Measurements from ENCODE around the gene ZIM2. TPM values are rescaled to one million over a fixed set of nuclear protein-coding genes. Genes with fewer than 3 reads are reported as not detected.
"Not testable (repeated sequence)": the region's sequence is repeated elsewhere in the genome, so short reads cannot be mapped to it uniquely, and the experiment has no call there.

ZIM2 gene
- total RNA-seq, 2 donors from 2014 or later: not detected

DNA sequence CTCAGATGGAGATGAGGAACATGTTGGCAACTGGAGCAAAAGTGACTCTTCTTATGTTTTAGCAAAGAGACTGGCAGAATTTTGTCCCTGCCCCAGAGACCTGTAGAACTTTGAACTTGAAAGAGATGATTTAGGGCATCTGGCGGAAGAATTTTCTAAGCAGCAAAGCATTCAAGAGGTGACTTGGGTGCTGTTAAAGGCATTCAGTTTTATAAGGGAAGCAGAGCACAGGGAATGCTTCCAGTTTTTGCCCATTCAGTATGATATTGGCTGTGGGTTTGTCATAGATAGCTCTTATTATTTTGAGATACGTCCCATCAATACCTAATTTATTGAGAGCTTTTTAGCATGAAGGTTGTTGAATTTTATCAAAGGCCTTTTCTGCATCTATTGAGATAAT lies 11.8 kb upstream of the ZIM2 start:
- DNase-seq (ENCODE audit: low spot score in 2 of 2); H3K27ac Mint-ChIP-seq; ATAC-seq: not testable (repeated sequence)
- Mint-ChIP-seq H3K9me3 (peaks cover 36 to 42% of the 10 kb centered on the region in 2 donors), H3K36me3 (peaks cover 18 to 34% of the 10 kb centered on the region in 2 donors)

DNA sequence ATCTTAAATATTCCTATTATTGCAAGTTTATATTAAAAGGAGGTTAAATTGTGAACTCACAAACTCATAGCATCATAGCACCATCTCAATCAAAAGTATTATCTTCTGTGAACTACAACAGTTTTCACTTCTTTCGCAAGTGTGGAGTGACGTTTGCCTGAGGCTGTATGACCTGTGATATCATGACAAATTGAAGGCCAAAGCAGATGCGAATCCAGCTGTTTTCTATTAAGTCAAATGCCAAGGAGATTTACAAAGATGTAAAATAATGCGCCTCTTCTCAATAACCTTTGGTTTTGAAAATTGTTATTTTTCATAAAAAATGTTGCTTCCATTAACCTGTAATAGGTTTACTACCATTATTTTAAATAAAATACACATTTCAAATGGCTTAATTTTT lies 7.6 kb upstream of the ZIM2 start:
- H3K9me3 Mint-ChIP-seq: peaks cover 29 to 35% of the 10 kb centered on the region in 2 donors
- ATAC-seq: no peak
- DNase-seq (ENCODE audit: low spot score in 2 of 2): no peak

DNA sequence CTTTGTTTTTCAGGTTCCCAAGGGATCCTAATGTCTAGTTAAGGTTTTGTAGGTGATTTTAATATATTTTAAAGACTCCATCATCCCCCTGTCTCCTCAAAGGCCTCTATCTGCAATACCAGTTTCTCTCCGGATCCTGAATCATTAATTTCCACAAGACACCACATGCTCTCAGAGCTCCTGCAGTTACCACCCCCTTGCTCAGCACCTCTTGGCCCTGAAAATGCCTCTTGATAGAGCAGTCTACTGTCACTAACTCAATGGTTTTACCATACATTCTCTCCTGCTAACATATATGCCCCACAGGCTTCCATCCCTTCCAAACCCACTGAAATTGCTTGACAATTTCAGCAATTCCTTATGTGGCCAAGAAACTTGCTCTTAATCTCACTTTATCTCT lies 1.9 kb upstream of the ZIM2 start:
- Mint-ChIP-seq H3K36me3 (peaks cover 25 to 27% of the 10 kb centered on the region in 2 donors), H3K9me3 (peaks cover 23 to 31% of the 10 kb centered on the region in 2 donors), H3K27ac (no peak overlapping the region)
- ATAC-seq: no peak
- no peak for DNase-seq (ENCODE audit: low spot score in 2 of 2)

More for the DNA sequence above, 7.6 kb upstream of the ZIM2 start:
- Mint-ChIP-seq H3K36me3 (peaks cover 11 to 13% of the 10 kb centered on the region in 2 donors), H3K27ac (no peak overlapping the region)

DNA sequence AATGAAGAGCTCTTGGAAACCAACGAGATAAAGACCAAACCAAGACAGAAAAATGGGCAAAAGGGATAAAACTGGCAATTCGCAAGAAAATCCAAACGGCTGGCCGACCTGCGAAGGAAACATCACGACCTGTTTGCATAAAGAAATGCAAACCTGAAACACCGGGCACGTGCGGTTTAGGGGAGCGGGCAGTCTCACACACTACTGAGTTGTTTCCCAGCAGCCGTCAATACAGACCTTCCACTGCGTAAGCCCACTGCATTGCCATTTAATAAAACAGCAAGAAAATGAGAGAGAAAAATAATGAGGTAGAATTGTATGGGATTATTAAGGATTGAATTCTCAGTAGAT lies 642 bp upstream of the ZIM2 start:
- no peak for DNase-seq (ENCODE audit: low spot score in 2 of 2)
- Mint-ChIP-seq H3K27ac (no peak overlapping the region), H3K9me3 (peaks cover 24 to 30% of the 10 kb centered on the region in 2 donors), H3K36me3 (peaks cover 30 to 36% of the 10 kb centered on the region in 2 donors)
- no peak for ATAC-seq

- Mint-ChIP-seq H3K27ac (no peak overlapping the region), H3K36me3 (peaks cover 40 to 45% of the 10 kb centered on the region in 2 donors), H3K9me3 (peaks cover 31 to 38% of the 10 kb centered on the region in 2 donors)
- ATAC-seq (peak; percentile 5 to 20), DNase-seq (ENCODE audit: low spot score in 2 of 2) (no peak)
Measured at GRCh38 chr19:56839652-56840450, 675 bp downstream of the ZIM2 start.

DNA sequence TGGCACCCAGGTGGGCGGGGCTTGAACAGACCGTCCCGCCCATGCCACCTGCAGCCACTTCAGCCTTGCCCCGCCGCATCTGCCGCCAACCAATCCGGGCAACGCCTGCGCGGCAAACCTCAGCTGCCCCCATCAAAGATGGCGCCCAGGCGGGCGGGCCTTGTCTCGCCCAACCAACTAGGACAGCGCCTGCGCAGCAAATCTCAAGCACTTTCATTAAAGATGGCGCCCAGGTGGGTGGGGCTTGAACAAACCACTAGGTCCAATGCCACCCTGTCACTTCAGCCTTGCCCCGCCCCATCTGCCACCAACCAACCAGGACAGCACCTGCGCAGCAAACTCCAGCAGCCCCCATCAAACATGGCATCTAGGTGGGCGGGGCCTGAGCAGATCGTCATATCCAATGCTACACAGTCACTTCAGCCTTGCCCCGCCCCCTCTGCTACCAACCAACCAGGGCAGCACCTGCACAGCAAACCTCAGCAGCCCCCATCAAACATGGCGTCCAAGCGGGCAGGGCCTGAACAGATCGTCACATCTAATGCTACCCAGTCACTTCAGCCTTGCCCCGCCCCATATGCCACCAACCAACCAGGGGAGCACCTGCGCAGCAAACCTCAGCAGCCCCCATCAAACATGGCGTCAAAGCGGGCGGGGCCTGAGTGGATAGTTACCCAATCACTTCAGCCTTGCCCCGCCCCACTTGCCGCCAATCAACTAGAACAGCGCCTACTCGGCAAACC lies 1.4 kb downstream of the ZIM2 start:
- ATAC-seq (peak in 1 of 2 donors; percentile 20), DNase-seq (ENCODE audit: low spot score in 2 of 2) (no peak)
- no peak overlapping the region for H3K27ac Mint-ChIP-seq
- H3K36me3 Mint-ChIP-seq: peaks cover 45 to 47% of the 10 kb centered on the region in 2 donors
- peaks cover 36 to 46% of the 10 kb centered on the region in 2 donors for H3K9me3 Mint-ChIP-seq

GRCh38 chr19:56838024-56838908 lies 2.3 kb downstream of the ZIM2 start:
- peaks cover 45 to 50% of the 10 kb centered on the region in 2 donors for H3K36me3 Mint-ChIP-seq
- no peak for ATAC-seq
- DNase-seq (ENCODE audit: low spot score in 2 of 2): no peak

DNA sequence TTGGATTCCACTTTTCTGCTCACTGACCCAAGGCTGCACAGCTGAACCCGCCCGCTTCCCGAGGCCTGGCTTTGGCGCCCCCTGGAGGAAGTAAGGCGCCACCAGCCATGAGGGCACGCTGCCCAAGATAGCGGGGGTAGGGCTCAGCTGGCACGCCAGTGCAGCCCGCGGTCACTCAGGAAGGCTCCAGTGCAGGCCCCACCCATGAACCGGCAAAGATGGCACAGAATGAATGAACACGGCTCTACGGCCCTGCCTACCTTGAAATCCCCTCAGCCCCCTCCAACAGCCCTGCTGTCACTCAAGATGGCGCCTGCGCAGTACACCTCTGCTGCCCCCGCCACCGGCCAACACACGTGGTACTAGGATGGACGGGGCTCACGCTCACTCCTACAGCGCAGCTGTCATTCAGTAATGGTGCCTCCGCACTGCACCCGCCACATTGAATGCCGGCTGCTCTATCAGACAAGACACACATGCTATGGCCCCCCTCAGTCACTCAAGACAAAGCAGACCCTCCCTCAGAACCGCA lies 3.0 kb downstream of the ZIM2 start:
- Mint-ChIP-seq H3K27ac (no peak overlapping the region), H3K36me3 (peaks cover 45 to 50% of the 10 kb centered on the region in 2 donors), H3K9me3 (peaks cover 42 to 53% of the 10 kb centered on the region in 2 donors)
- no peak for ATAC-seq
- DNase-seq (ENCODE audit: low spot score in 2 of 2): no peak

More at GRCh38 chr19:56838024-56838908, 2.3 kb downstream of the ZIM2 start:
- no peak overlapping the region for H3K27ac Mint-ChIP-seq
- H3K9me3 Mint-ChIP-seq: peaks cover 40 to 52% of the 10 kb centered on the region in 2 donors

DNA sequence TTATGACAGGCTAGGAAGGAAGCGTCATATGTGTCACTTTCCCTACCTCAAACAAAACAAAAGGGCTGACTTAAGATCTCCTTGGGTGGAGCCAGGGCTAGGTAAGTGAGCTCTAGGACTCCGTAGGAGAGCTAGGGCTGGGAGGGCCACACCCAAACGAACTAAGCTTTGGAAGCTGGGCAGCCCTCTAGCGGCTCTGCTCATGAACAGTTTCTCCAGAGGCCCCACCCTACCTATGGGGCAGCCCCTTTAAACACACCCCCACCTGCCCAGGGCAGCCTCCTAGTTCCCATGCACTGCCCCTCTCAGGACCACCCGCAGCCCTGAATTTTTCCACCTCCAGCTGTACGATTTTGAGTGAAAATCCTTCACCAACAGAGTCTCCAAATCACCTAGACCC lies 3.5 kb downstream of the ZIM2 start:
- DNase-seq (ENCODE audit: low spot score in 2 of 2) (no peak), ATAC-seq (no peak)
- Mint-ChIP-seq H3K36me3 (peaks cover 45 to 50% of the 10 kb centered on the region in 2 donors), H3K9me3 (peaks cover 47 to 57% of the 10 kb centered on the region in 2 donors), H3K27ac (no peak overlapping the region)

DNA sequence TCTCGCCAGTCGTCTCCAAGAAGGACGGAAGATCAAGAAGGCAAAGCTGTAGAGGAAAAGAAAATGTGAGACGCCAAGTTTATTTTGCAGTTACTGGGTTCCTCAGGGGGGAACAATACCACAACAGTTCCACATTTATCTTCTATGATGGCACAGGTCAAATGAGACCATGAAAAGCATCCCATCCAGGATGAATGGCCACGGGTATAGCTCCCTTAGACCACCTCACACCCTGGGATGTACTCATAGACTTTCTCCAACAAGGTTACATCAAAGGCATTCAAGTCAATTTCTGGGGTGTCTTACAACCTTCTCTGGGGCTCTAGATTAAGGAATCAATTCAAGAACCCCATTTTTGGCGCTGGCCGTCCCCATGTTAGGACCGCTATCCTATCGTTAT lies 4.5 kb downstream of the ZIM2 start:
- Mint-ChIP-seq H3K36me3 (peaks cover 41 to 47% of the 10 kb centered on the region in 2 donors), H3K27ac (no peak overlapping the region), H3K9me3 (peaks cover 43 to 51% of the 10 kb centered on the region in 2 donors)
- ATAC-seq (no peak), DNase-seq (ENCODE audit: low spot score in 2 of 2) (no peak)

GRCh38 chr19:56835401-56835800 lies 5.1 kb downstream of the ZIM2 start:
- Mint-ChIP-seq H3K9me3 (peaks cover 39 to 48% of the 10 kb centered on the region in 2 donors), H3K36me3 (peaks cover 36 to 43% of the 10 kb centered on the region in 2 donors), H3K27ac (no peak overlapping the region)
- no peak for DNase-seq (ENCODE audit: low spot score in 2 of 2)
- ATAC-seq: no peak

- Mint-ChIP-seq H3K36me3 (peaks cover 42 to 43% of the 10 kb centered on the region in 2 donors), H3K27ac (no peak overlapping the region), H3K9me3 (peaks cover 39 to 48% of the 10 kb centered on the region in 2 donors)
- ATAC-seq: peak in 1 of 2 donors; percentile 14
- no peak for DNase-seq (ENCODE audit: low spot score in 2 of 2)
Measured at GRCh38 chr19:56834564-56835375, 5.8 kb downstream of the ZIM2 start.

GRCh38 chr19:56832352-56832928 lies 8.1 kb downstream of the ZIM2 start:
- H3K9me3 Mint-ChIP-seq: peaks cover 37 to 42% of the 10 kb centered on the region in 2 donors
- peaks cover 26 to 30% of the 10 kb centered on the region in 2 donors for H3K36me3 Mint-ChIP-seq
- no peak for DNase-seq (ENCODE audit: low spot score in 2 of 2)
- no peak for ATAC-seq
- H3K27ac Mint-ChIP-seq: no peak overlapping the region

- H3K36me3 Mint-ChIP-seq: peaks cover 20 to 31% of the 10 kb centered on the region in 2 donors
- ATAC-seq (no peak), DNase-seq (ENCODE audit: low spot score in 2 of 2) (no peak)
- H3K27ac Mint-ChIP-seq: no peak overlapping the region
- peaks cover 37 to 43% of the 10 kb centered on the region in 2 donors for H3K9me3 Mint-ChIP-seq
Measured at GRCh38 chr19:56831255-56831654, 9.3 kb downstream of the ZIM2 start.

DNA sequence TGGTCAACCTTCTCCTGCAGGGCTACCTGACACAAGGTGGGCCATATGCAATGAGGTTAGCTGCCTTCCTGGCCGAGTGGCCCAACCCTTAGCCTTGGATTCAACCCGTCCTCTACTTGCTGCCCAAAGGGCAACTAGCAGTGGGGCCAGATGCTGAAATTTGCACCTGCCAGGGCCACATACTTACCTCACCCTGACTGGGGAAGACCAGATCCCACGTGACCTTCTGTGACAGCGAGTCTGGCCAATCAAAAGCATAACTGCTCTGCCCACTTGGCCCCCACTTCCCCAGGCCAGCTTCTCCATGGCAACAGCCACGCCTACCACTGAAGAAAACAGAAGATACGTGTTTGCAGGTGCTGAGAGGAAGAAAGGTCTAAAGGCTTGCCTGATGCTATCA lies 10.9 kb downstream of the ZIM2 start:
- peaks cover 26 to 43% of the 10 kb centered on the region in 2 donors for H3K9me3 Mint-ChIP-seq
- ATAC-seq: no peak
- peaks cover 7 to 32% of the 10 kb centered on the region in 2 donors for H3K36me3 Mint-ChIP-seq
- H3K27ac Mint-ChIP-seq: no peak overlapping the region
- no peak for DNase-seq (ENCODE audit: low spot score in 2 of 2)

Measured in activated naive CD4-positive, alpha-beta T cell treated with anti-CD3 and anti-CD28 coated beads, Interleukin-2, amount 50 U/mL, for 72 hours (primary cell).